Measurements from ENCODE around the gene TMEM235. TPM values are rescaled to one million over a fixed set of nuclear protein-coding genes. Genes with fewer than 3 reads are reported as not detected.

The TMEM235 gene
- not detected for total RNA-seq

DNA sequence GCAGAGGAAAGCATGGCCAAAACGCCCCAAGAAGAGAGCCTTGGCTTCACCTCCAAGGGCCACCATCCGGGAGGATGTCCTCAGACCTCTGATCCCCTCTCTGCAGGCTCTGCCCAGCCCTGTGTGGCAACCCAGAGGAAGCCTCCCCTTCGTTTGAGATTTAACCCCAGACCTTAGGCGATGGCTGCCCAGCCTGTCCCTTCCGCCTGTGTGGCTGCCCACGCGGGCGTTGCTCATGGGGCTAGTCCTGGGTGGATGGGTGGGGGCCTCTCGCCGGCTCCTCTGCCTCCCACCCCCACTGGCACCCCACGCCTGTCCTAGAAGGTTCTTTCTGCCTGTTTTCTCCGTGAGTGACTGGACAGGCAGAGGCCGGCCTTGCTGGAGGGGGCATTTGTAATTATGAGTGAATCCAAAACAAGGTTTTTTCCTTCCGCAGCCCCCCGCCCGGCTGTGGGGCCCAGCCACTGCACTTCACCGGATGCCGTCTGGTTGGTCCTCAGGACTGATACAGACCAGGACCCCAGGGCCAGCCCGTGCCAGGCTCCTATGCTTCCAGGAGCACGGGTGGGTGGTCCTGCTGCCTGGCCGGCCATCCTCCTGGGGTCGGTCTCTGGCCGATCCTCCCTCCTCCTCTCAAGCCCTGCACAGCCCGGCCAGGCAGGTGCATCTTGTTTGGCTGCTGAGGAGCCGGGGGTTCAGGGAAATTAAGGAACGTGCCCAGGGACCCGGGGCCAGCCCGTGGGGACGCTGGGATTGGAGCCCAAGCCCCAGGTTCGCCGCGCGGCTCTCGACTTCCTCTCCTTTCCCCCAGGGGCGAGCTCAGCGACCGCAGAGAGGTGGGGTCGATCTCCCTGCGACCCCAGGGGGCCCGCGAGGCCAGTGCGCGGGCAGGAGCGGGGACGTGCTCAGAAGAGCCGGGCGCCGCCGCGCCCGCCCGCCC lies at the start of gene TMEM235:
Gene TMEM235 (plus strand): TSS at position 636 of the 940 bp plus-strand sequence. CDS start 393 bp downstream, outside the sequence.

DNA sequence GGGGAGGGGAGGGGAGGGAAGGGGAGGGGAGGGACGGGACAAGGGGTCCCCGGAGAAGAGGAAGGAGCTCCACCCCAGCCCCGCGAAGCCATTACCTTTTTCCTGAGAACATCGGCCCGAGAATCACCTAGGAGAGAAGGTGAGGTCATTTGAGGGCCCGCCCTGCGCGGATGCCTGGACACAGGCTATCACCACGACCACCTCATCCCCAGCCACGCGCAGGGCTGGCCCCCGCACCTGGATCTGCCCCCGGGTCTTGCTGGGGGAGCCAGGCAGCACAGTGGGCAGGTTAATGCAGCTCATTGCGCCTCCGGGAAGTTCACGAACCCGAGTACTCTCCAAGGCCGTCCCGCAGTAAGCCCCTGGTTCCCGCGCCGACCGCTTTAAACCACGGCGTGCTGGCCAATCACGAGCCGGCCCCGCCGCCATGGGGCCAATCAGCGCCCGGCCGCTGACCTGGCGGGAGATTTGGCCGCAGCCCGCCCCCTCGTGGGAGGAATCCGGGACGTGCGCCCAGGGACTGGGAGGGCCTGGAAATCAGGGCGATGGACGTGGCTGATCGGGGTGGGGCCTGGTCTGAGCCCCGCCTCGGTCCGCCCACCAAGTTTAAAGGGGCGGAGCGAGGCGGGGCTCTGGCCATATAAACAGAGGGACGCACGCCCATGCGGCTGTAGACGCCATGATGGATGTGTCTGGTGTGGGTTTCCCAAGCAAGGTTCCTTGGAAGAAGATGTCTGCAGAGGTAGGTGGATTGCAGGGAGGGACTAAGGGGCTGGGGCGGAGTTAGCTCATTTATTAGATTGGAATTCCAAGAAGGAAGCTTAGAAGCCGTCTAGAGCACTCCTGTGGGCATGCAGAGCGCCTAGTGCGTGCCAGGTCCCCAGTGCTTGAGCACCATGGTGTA lies 44.5 kb upstream of the TMEM235 start, which contains the start of the genes AFMID and TK1:
Gene AFMID (plus strand): TSS at position 671 of the 904 bp plus-strand sequence. CDS start 9 bp downstream, at position 680.
Gene TK1 (minus strand): TSS at position 361 of the 904 bp plus-strand sequence. CDS start 58 bp downstream, at position 303.

GRCh38 chr17:78214016-78214705 lies 17.3 kb upstream of the TMEM235 start, which contains the start of gene BIRC5:
Gene BIRC5, plus strand, starts transcription at chr17:78214253. Its CDS starts 64 bp downstream, at chr17:78214317.

Small RNAs within 50 kb of the gene (small RNA-seq; reads per million reads assigned to genes)
- gene AC087645.1 = 0 reads per million in 2 donors

Other genes with a start within 250 kb of the TMEM235 start
- 10 to 100 TPM; 28.9 to 93.9 TPM for gene TMC6, start 102.9 kb upstream of the TMEM235 start, total RNA-seq
- 1 to 10 TPM in 1 of 2 donors, under 1 TPM in 1; 0.34 to 1.3 TPM for gene TMC8, start 100.9 kb upstream of the TMEM235 start, total RNA-seq
- gene C17orf99, start 85.2 kb upstream of the TMEM235 start, total RNA-seq = not detected
- gene SYNGR2, start 63.0 kb upstream of the TMEM235 start, total RNA-seq = 10 to 100 TPM in 1 of 2 donors, 1 to 10 TPM in 1; 8.3 to 10.3 TPM
- 100 to 1,000 TPM in 1 of 2 donors, 10 to 100 TPM in 1; 70.5 to 131 TPM for gene TK1, start 44.6 kb upstream of the TMEM235 start, total RNA-seq
- 10 to 100 TPM in 1 of 2 donors, 1 to 10 TPM in 1; 8.3 to 22.6 TPM for gene AFMID, start 44.3 kb upstream of the TMEM235 start, total RNA-seq
- gene BIRC5, start 17.4 kb upstream of the TMEM235 start, total RNA-seq = 10 to 100 TPM; 50.6 to 85.3 TPM
- 10 to 100 TPM; 22.0 to 24.4 TPM for gene SOCS3, start 128.4 kb downstream of the TMEM235 start, total RNA-seq
- gene PGS1, start 147.0 kb downstream of the TMEM235 start, total RNA-seq = 10 to 100 TPM; 27.9 to 42.6 TPM

Measured in melanocyte of skin (primary cell).